Activated CD4-positive, alpha-beta T cell treated with anti-CD3 and anti-CD28 coated beads for 36 hours (primary cell): Measurements from ENCODE around the gene ERVMER34-1. TPM values are rescaled to one million over a fixed set of nuclear protein-coding genes. Genes with fewer than 3 reads are reported as not detected.
A peak's percentile ranks its signal among the peaks of the same experiment; 100 is the strongest.

Experiments
- ATAC-seq: fragments of 200-7000 bp; cut with Tn5 transposase; one replicate; pipeline ENCODE4 v1.10.0; 2021; ENCODE audit warnings: mild to moderate bottlenecking, moderate library complexity
- CTCF ChIA-PET: fragments of 350-600 bp; sonication (Branson Sonifier 250); formaldehyde crosslinking; loops from one replicate; lab custom pipeline; 2021; ENCODE audit warnings: antibody characterized with exemption; lab: Charles Lee
- POLR2A ChIA-PET: fragments of 350-600 bp; sonication (Branson Sonifier 250); formaldehyde crosslinking; loops from one replicate; lab custom pipeline; 2021; ENCODE audit warnings: antibody characterized with exemption, inconsistent platforms; lab: Charles Lee
- DNase-seq: peaks from one replicate; pipeline ENCODE4 v3.0.0-alpha.2; 2020
- H3K27ac Mint-ChIP-seq: one replicate; pipeline ENCODE4 v1.8.0; 2021; ENCODE audit warnings: mixed read lengths
- H3K27me3 Mint-ChIP-seq: one replicate; pipeline ENCODE4 v1.8.0; 2021; ENCODE audit warnings: mixed read lengths
- H3K36me3 Mint-ChIP-seq: one replicate; pipeline ENCODE4 v1.8.0; 2021; ENCODE audit warnings: low read depth, mixed read lengths
- H3K4me1 Mint-ChIP-seq: one replicate; pipeline ENCODE4 v1.8.0; 2021; ENCODE audit warnings: mixed read lengths
- H3K4me3 Mint-ChIP-seq: one replicate; pipeline ENCODE4 v1.8.0; 2021; ENCODE audit warnings: mild to moderate bottlenecking, moderate library complexity, mixed read lengths
- H3K9me3 Mint-ChIP-seq: one replicate; pipeline ENCODE4 v1.8.0; 2021; ENCODE audit warnings: low read depth, mixed read lengths
- intact Hi-C, 2 experiments: fragments of 100-400 bp; cut with DNase I in 1 of 2; cut with micrococcal nuclease in 1 of 2; formaldehyde crosslinking; loops; one replicate each; pipeline versions ENCODE4 v1.14.2 to v1.15.1; 2022 to 2024; cut with DNase I, micrococcal nuclease
- microRNA-seq: library from miRNA; unstranded; fragments of <30 nt; microRNA quantifications from one replicate; pipeline ENCODE4 v1.2.0, GENCODE V29; 2021; ENCODE audit warnings: borderline replicate concordance
- total RNA-seq, 2 experiments: library from RNA; stranded (reverse); gene quantifications; one replicate each; pipeline ENCODE4 v1.2.3, GENCODE V29; 2021

ERVMER34-1 gene
- total RNA-seq, 2 experiments from 2014 or later = 0.14 to 0.67 TPM

- ChIA-PET POLR2A (no interaction called here), CTCF (interaction anchor here (1.1 kb wide), 1 partner anchor 91 kb away, joined by 3 read pairs; no protein-coding TSS in a partner anchor)
- no peaks in the 10 kb centered on the region for H3K9me3 Mint-ChIP-seq
- intact Hi-C loops = no loop called here
- no peak overlapping the region for H3K4me3 Mint-ChIP-seq
- H3K4me1 Mint-ChIP-seq = peaks cover 21% of the 10 kb centered on the region
- ATAC-seq = no peak
- peaks cover 14% of the 10 kb centered on the region for H3K36me3 Mint-ChIP-seq
- no peak overlapping the region for H3K27ac Mint-ChIP-seq
- H3K27me3 Mint-ChIP-seq = peaks cover 2% of the 10 kb centered on the region
- DNase-seq = no peak
These were observed 42.1 kb downstream of the ERVMER34-1 start for GRCh38 chr4:52709155-52709554.

GRCh38 chr4:52704661-52705060 is 46.6 kb downstream of the ERVMER34-1 start:
- DNase-seq (no peak), ATAC-seq (no peak)
- Mint-ChIP-seq H3K27ac (no peak overlapping the region), H3K27me3 (peaks cover 2% of the 10 kb centered on the region), H3K9me3 (no peaks in the 10 kb centered on the region), H3K4me3 (no peak overlapping the region), H3K36me3 (no peaks in the 10 kb centered on the region), H3K4me1 (no peaks in the 10 kb centered on the region)
- intact Hi-C loops = no loop called here
- ChIA-PET POLR2A (no interaction called here), CTCF (no interaction called here)

GRCh38 chr4:52704133-52704532 is 47.1 kb downstream of the ERVMER34-1 start:
- intact Hi-C loops = no loop called here
- Mint-ChIP-seq H3K9me3 (no peaks in the 10 kb centered on the region), H3K27me3 (peaks cover 2% of the 10 kb centered on the region), H3K4me1 (no peaks in the 10 kb centered on the region), H3K4me3 (no peak overlapping the region), H3K36me3 (no peaks in the 10 kb centered on the region), H3K27ac (no peak overlapping the region)
- ATAC-seq (no peak), DNase-seq (no peak)
- ChIA-PET POLR2A (no interaction called here), CTCF (no interaction called here)

- POLR2A ChIA-PET = interaction anchor here (0.6 kb wide), 1 partner anchor 114 kb away, joined by 3 read pairs; no protein-coding TSS in a partner anchor
- H3K4me3 Mint-ChIP-seq = no peak overlapping the region
- H3K27me3 Mint-ChIP-seq = peaks cover 6% of the 10 kb centered on the region
- no peaks in the 10 kb centered on the region for H3K4me1 Mint-ChIP-seq
- DNase-seq (no peak), ATAC-seq (no peak)
- H3K36me3 Mint-ChIP-seq = no peaks in the 10 kb centered on the region
- intact Hi-C loops = no loop called here
- CTCF ChIA-PET = no interaction called here
- no peaks in the 10 kb centered on the region for H3K9me3 Mint-ChIP-seq
- H3K27ac Mint-ChIP-seq = no peak overlapping the region
These were observed 50.0 kb downstream of the ERVMER34-1 start for GRCh38 chr4:52701207-52701606.

GRCh38 chr4:52694936-52695335 is 56.3 kb downstream of the ERVMER34-1 start:
- intact Hi-C loops = no loop called here
- Mint-ChIP-seq H3K27ac (no peak overlapping the region), H3K4me1 (no peaks in the 10 kb centered on the region), H3K27me3 (peaks cover 10% of the 10 kb centered on the region), H3K36me3 (no peaks in the 10 kb centered on the region), H3K4me3 (no peak overlapping the region), H3K9me3 (peaks cover 18% of the 10 kb centered on the region)
- ChIA-PET POLR2A (no interaction called here), CTCF (no interaction called here)
- no peak for DNase-seq
- no peak for ATAC-seq

- ChIA-PET CTCF (interaction anchor here (0.6 kb wide), 1 partner anchor 393 kb away, joined by 3 read pairs; no protein-coding TSS in a partner anchor), POLR2A (no interaction called here)
- ATAC-seq = no peak
- intact Hi-C loops = no loop called here
- no peaks in the 10 kb centered on the region for H3K36me3 Mint-ChIP-seq
- H3K4me3 Mint-ChIP-seq = no peak overlapping the region
- H3K27me3 Mint-ChIP-seq = peaks cover 10% of the 10 kb centered on the region
- peaks cover 18% of the 10 kb centered on the region for H3K9me3 Mint-ChIP-seq
- DNase-seq = no peak
- H3K27ac Mint-ChIP-seq = no peak overlapping the region
- H3K4me1 Mint-ChIP-seq = no peaks in the 10 kb centered on the region
These were observed 57.7 kb downstream of the ERVMER34-1 start for GRCh38 chr4:52693492-52693891.

Small RNAs within 50 kb of the gene (microRNA-seq; reads per million reads assigned to microRNA genes)
- gene MIR4449 = 56.0 reads per million, percentile 57 among the genes with 10 or more reads in this experiment

Other genes with a start within 250 kb of the ERVMER34-1 start
- gene USP46, start 92.1 kb downstream of the ERVMER34-1 start, total RNA-seq = 1 to 10 TPM; 4.3 to 5.4 TPM
- under 1 TPM; 0.23 to 0.25 TPM for gene RASL11B, start 110.9 kb upstream of the ERVMER34-1 start, total RNA-seq